ENCODE measurements around the gene ADRA2C. TPM values are rescaled to one million over a fixed set of nuclear protein-coding genes. Genes with fewer than 3 reads are reported as not detected.

Gene ADRA2C
- total RNA-seq, 1 donor from 2014 or later = 3.2 TPM

- no peaks in the 10 kb centered on the region for H3K36me3 Mint-ChIP-seq (ENCODE audit: low read depth, unreplicated experiment)
- no peak overlapping the region for H3K4me3 Mint-ChIP-seq (ENCODE audit: unreplicated experiment)
- H3K27me3 Mint-ChIP-seq (ENCODE audit: unreplicated experiment) = peaks cover 3% of the 10 kb centered on the region
- no peak for DNase-seq (ENCODE audit: low spot score)
- no peak overlapping the region for H3K27ac Mint-ChIP-seq (ENCODE audit: unreplicated experiment)
- H3K9me3 Mint-ChIP-seq (ENCODE audit: unreplicated experiment) = peaks cover 4% of the 10 kb centered on the region
- peaks cover 5% of the 10 kb centered on the region for H3K4me1 Mint-ChIP-seq (ENCODE audit: unreplicated experiment)
- TF ChIP-seq CTCF (IDR thresholded peaks at IDR 0.05; ENCODE audit: unreplicated experiment) = no peak
Measured at GRCh38 chr4:3805731-3806130, 39.5 kb downstream of the ADRA2C start.

GRCh38 chr4:3807311-3807710, 41.1 kb downstream of the ADRA2C start:
- Mint-ChIP-seq H3K27ac (ENCODE audit: unreplicated experiment) (no peak overlapping the region), H3K4me1 (ENCODE audit: unreplicated experiment) (peaks cover 5% of the 10 kb centered on the region)

GRCh38 chr4:3807822-3808496, 41.8 kb downstream of the ADRA2C start:
- no peak for DNase-seq (ENCODE audit: low spot score)
- H3K4me1 Mint-ChIP-seq (ENCODE audit: unreplicated experiment) = peaks cover 5% of the 10 kb centered on the region
- no peaks in the 10 kb centered on the region for H3K36me3 Mint-ChIP-seq (ENCODE audit: low read depth, unreplicated experiment)
- H3K9me3 Mint-ChIP-seq (ENCODE audit: unreplicated experiment) = peaks cover 4% of the 10 kb centered on the region
- peaks cover 3% of the 10 kb centered on the region for H3K27me3 Mint-ChIP-seq (ENCODE audit: unreplicated experiment)
- H3K4me3 Mint-ChIP-seq (ENCODE audit: unreplicated experiment) = no peak overlapping the region
- peak overlapping the region; percentile 13 for H3K27ac Mint-ChIP-seq (ENCODE audit: unreplicated experiment)
- no peak for TF ChIP-seq CTCF (IDR thresholded peaks at IDR 0.05; ENCODE audit: unreplicated experiment)

More at GRCh38 chr4:3807311-3807710, 41.1 kb downstream of the ADRA2C start:
- peaks cover 3% of the 10 kb centered on the region for H3K27me3 Mint-ChIP-seq (ENCODE audit: unreplicated experiment)
- H3K9me3 Mint-ChIP-seq (ENCODE audit: unreplicated experiment) = peaks cover 4% of the 10 kb centered on the region
- TF ChIP-seq CTCF (IDR thresholded peaks at IDR 0.05; ENCODE audit: unreplicated experiment) = no peak
- no peak overlapping the region for H3K4me3 Mint-ChIP-seq (ENCODE audit: unreplicated experiment)
- H3K36me3 Mint-ChIP-seq (ENCODE audit: low read depth, unreplicated experiment) = no peaks in the 10 kb centered on the region
- no peak for DNase-seq (ENCODE audit: low spot score)

GRCh38 chr4:3808597-3808996, 42.4 kb downstream of the ADRA2C start:
- H3K4me3 Mint-ChIP-seq (ENCODE audit: unreplicated experiment) = no peak overlapping the region
- H3K36me3 Mint-ChIP-seq (ENCODE audit: low read depth, unreplicated experiment) = no peaks in the 10 kb centered on the region
- peaks cover 5% of the 10 kb centered on the region for H3K4me1 Mint-ChIP-seq (ENCODE audit: unreplicated experiment)
- H3K27ac Mint-ChIP-seq (ENCODE audit: unreplicated experiment) = no peak overlapping the region
- DNase-seq (ENCODE audit: low spot score) = no peak
- no peak for TF ChIP-seq CTCF (IDR thresholded peaks at IDR 0.05; ENCODE audit: unreplicated experiment)
- H3K27me3 Mint-ChIP-seq (ENCODE audit: unreplicated experiment) = peaks cover 3% of the 10 kb centered on the region
- H3K9me3 Mint-ChIP-seq (ENCODE audit: unreplicated experiment) = peaks cover 4% of the 10 kb centered on the region

- TF ChIP-seq CTCF (IDR thresholded peaks at IDR 0.05; ENCODE audit: unreplicated experiment) = no peak
- Mint-ChIP-seq H3K9me3 (ENCODE audit: unreplicated experiment) (peaks cover 4% of the 10 kb centered on the region), H3K4me1 (ENCODE audit: unreplicated experiment) (peaks cover 5% of the 10 kb centered on the region), H3K36me3 (ENCODE audit: low read depth, unreplicated experiment) (no peaks in the 10 kb centered on the region), H3K27ac (ENCODE audit: unreplicated experiment) (no peak overlapping the region), H3K27me3 (ENCODE audit: unreplicated experiment) (peaks cover 5% of the 10 kb centered on the region), H3K4me3 (ENCODE audit: unreplicated experiment) (no peak overlapping the region)
- no peak for DNase-seq (ENCODE audit: low spot score)
Measured at GRCh38 chr4:3809028-3809427, 42.8 kb downstream of the ADRA2C start.

Data from endothelial cell (in vitro differentiated cells).